OCI-LY3 (cell line): Measurements from ENCODE around the gene ROBO2.

Experiments
- H2AFZ ChIP-seq: fragments of 200-600, 300-600 bp; shearing (Covaris generic); 2 replicates; pipeline ENCODE4 v1.6.0; 2014; ENCODE audit warnings: antibody characterized with exemption, low read depth, low read length
- H3K27ac ChIP-seq: fragments of 200-600, 300-600 bp; sonication (generic); 2 replicates; pipeline ENCODE4 v1.5.1; 2014; ENCODE audit warnings: mild to moderate bottlenecking, low read length, moderate library complexity, mixed read lengths
- H3K27me3 ChIP-seq: fragments of 200-600, 300-600 bp; sonication (generic); 2 replicates; pipeline ENCODE4 v1.6.1; 2014; ENCODE audit warnings: low read depth, low read length, mixed read lengths
- H3K36me3 ChIP-seq: fragments of 200-600, 300-600 bp; sonication (generic); replicated peaks from 2 replicates; pipeline ENCODE3; 2014; ENCODE audit warnings: low read depth, low read length, mixed read lengths
- H3K4me1 ChIP-seq: fragments of 300-600, 200-600 bp; sonication (generic); 2 replicates; pipeline ENCODE4 v1.6.1; 2014; ENCODE audit warnings: low read length, mixed read lengths
- H3K4me2 ChIP-seq: fragments of 200-600, 300-600 bp; sonication (generic); 2 replicates; pipeline ENCODE4 v1.6.1; 2014; ENCODE audit warnings: low read length, mixed read lengths
- H3K4me3 ChIP-seq: fragments of 300-600, 200-600 bp; sonication (generic); 2 replicates; pipeline ENCODE4 v1.5.1; 2014; ENCODE audit warnings: antibody characterized with exemption, mild to moderate bottlenecking, low read length, moderate library complexity
- H3K79me2 ChIP-seq: fragments of 300-600, 200-600 bp; shearing (Covaris generic); 2 replicates; pipeline ENCODE4 v1.6.1; 2014; ENCODE audit warnings: mild to moderate bottlenecking, low read length, mixed read lengths
- H3K9ac ChIP-seq: fragments of 300-600, 200-600 bp; shearing (Covaris generic); 2 replicates; pipeline ENCODE4 v1.6.0; 2014; ENCODE audit warnings: mild to moderate bottlenecking, low read length, moderate library complexity
- H3K9me3 ChIP-seq: fragments of 200-600, 300-600 bp; shearing (Covaris generic); 2 replicates; pipeline ENCODE4 v1.6.1; 2014; ENCODE audit warnings: low read length, mixed read lengths; ENCODE audit not compliant: insufficient read depth
- H4K20me1 ChIP-seq: fragments of 200-600, 300-600 bp; sonication (generic); 2 replicates; pipeline ENCODE4 v1.6.1; 2016; ENCODE audit warnings: low read length, mixed read lengths; ENCODE audit not compliant: insufficient read depth
- CTCF ChIP-seq: fragments of 200-600, 300-600 bp; sonication (generic); IDR thresholded peaks from 2 replicates; pipeline ENCODE4 v1.5.1; 2014; ENCODE audit warnings: antibody characterized with exemption, low read length, low read depth
- EZH2phosphoT487 ChIP-seq: fragments of 200-600 bp; shearing (Covaris generic); IDR thresholded peaks from 2 replicates; pipeline ENCODE4 v1.6.1; 2018; ENCODE audit warnings: antibody characterized with exemption, mixed run types, low read depth

ROBO2 gene

GRCh38 chr3:77182341-77182740 is 142.4 kb downstream of the ROBO2 start:
- H3K79me2 ChIP-seq, result no peaks in the 10 kb centered on the region
- no peak overlapping the region for H3K9ac ChIP-seq
- no peak overlapping the region for H3K27ac ChIP-seq
- no peaks in the 10 kb centered on the region for H3K36me3 ChIP-seq
- H3K9me3 ChIP-seq, result no peaks in the 10 kb centered on the region
- TF ChIP-seq CTCF (no peak), EZH2phosphoT487 (no peak)
- no peaks in the 10 kb centered on the region for H3K27me3 ChIP-seq
- no peak overlapping the region for H3K4me2 ChIP-seq
- peak overlapping the region; percentile 50 for H2AFZ ChIP-seq
- H3K4me3 ChIP-seq, result no peak overlapping the region
- H4K20me1 ChIP-seq, result no peaks in the 10 kb centered on the region
- peaks cover 8% of the 10 kb centered on the region for H3K4me1 ChIP-seq

- Histone ChIP-seq H2AFZ (no peak overlapping the region), H3K79me2 (no peaks in the 10 kb centered on the region)
Measured at GRCh38 chr3:77186319-77186718, 146.4 kb downstream of the ROBO2 start.

GRCh38 chr3:77186728-77187127 is 146.8 kb downstream of the ROBO2 start:
- peaks cover 6% of the 10 kb centered on the region; the same call in 1 of the 2 replicates for H3K9me3 ChIP-seq
- H3K36me3 ChIP-seq, result no peaks in the 10 kb centered on the region
- H3K4me3 ChIP-seq, result no peak overlapping the region
- H3K4me2 ChIP-seq, result peak overlapping the region; percentile 4
- H3K27me3 ChIP-seq, result no peaks in the 10 kb centered on the region
- H3K9ac ChIP-seq, result no peak overlapping the region
- TF ChIP-seq CTCF, result no peak
- no peak for TF ChIP-seq EZH2phosphoT487
- no peaks in the 10 kb centered on the region for H3K79me2 ChIP-seq
- H2AFZ ChIP-seq, result no peak overlapping the region
- H3K4me1 ChIP-seq, result peaks cover 21% of the 10 kb centered on the region
- H3K27ac ChIP-seq, result no peak overlapping the region
- H4K20me1 ChIP-seq, result no peaks in the 10 kb centered on the region

More at GRCh38 chr3:77186319-77186718, 146.4 kb downstream of the ROBO2 start:
- no peak overlapping the region for H3K9ac ChIP-seq
- TF ChIP-seq EZH2phosphoT487 (no peak), CTCF (no peak)
- H3K9me3 ChIP-seq, result peaks cover 6% of the 10 kb centered on the region; the same call in 1 of the 2 replicates
- no peaks in the 10 kb centered on the region for H4K20me1 ChIP-seq
- peak overlapping the region; percentile 4; the same call in 1 of the 2 replicates for H3K4me2 ChIP-seq
- no peak overlapping the region for H3K4me3 ChIP-seq
- no peaks in the 10 kb centered on the region for H3K27me3 ChIP-seq
- peaks cover 21% of the 10 kb centered on the region for H3K4me1 ChIP-seq
- no peaks in the 10 kb centered on the region for H3K36me3 ChIP-seq
- no peak overlapping the region for H3K27ac ChIP-seq

- no peaks in the 10 kb centered on the region for H4K20me1 ChIP-seq
- no peak for TF ChIP-seq CTCF
- no peak for TF ChIP-seq EZH2phosphoT487
- no peak overlapping the region for H3K27ac ChIP-seq
- no peak overlapping the region for H3K4me3 ChIP-seq
- no peak overlapping the region for H2AFZ ChIP-seq
- no peak overlapping the region for H3K9ac ChIP-seq
- no peaks in the 10 kb centered on the region for H3K79me2 ChIP-seq
- peaks cover 6% of the 10 kb centered on the region; the same call in 1 of the 2 replicates for H3K9me3 ChIP-seq
- no peaks in the 10 kb centered on the region for H3K27me3 ChIP-seq
- no peak overlapping the region for H3K4me2 ChIP-seq
- no peaks in the 10 kb centered on the region for H3K36me3 ChIP-seq
- peaks cover 21% of the 10 kb centered on the region for H3K4me1 ChIP-seq
Measured at GRCh38 chr3:77188210-77188609, 148.3 kb downstream of the ROBO2 start.
